A673 (cell line): Measurements from ENCODE around the gene KLB. TPM values are rescaled to one million over a fixed set of nuclear protein-coding genes. Genes with fewer than 3 reads are reported as not detected.
"Not testable (repeated sequence)": the region's sequence is repeated elsewhere in the genome, so short reads cannot be mapped to it uniquely, and the experiment has no call there.

ENCODE experiments used
- BruUV-seq: library from RNA; stranded (reverse); fragments of 400-500 nt; replicated peaks from 2 replicates; lab custom pipeline; 2021; lab: Mats Ljungman, UMichigan
- CTCF ChIA-PET: fragments of 300-600 bp; sonication (Branson Sonifier 250); formaldehyde crosslinking; loops from one replicate; lab custom pipeline; 2022; ENCODE audit warnings: antibody characterized with exemption; lab: Charles Lee
- POLR2A ChIA-PET: fragments of 300-600 bp; sonication (Branson Sonifier 250); formaldehyde crosslinking; loops from one replicate; lab custom pipeline; 2022; ENCODE audit warnings: antibody characterized with exemption; ENCODE audit not compliant: low non-redundant PET; lab: Charles Lee
- DNase-seq: peaks from one replicate; pipeline ENCODE4 v3.0.0-alpha.2; 2015; ENCODE audit warnings: low spot score
- H3K27ac ChIP-seq: fragments of 200-600 bp; sonication (generic); 2 replicates; pipeline ENCODE4 v1.5.1; 2016; ENCODE audit warnings: mixed run types, low read depth, mild to moderate bottlenecking, mixed read lengths, antibody characterized with exemption, low read length; ENCODE audit not compliant: poor library complexity, severe bottlenecking
- H3K27me3 ChIP-seq: fragments of 200-600 bp; sonication (generic); replicated peaks from 2 replicates; pipeline ENCODE4 v1.6.1; 2017; ENCODE audit warnings: mixed run types, low read depth, mild to moderate bottlenecking, mixed read lengths, antibody characterized with exemption, low read length; ENCODE audit not compliant: insufficient read depth, poor library complexity
- H3K36me3 ChIP-seq: fragments of 200-600 bp; sonication (generic); 2 replicates; pipeline ENCODE4 v1.6.1; 2016; ENCODE audit warnings: mixed run types, mild to moderate bottlenecking, mixed read lengths, antibody characterized with exemption, low read length; ENCODE audit not compliant: insufficient read depth, poor library complexity, severe bottlenecking
- H3K4me1 ChIP-seq: fragments of 200-600 bp; sonication (generic); 2 replicates; pipeline ENCODE4 v1.6.1; 2017; ENCODE audit warnings: mixed run types, mild to moderate bottlenecking, mixed read lengths, antibody characterized with exemption, low read length; ENCODE audit not compliant: insufficient read depth, poor library complexity, severe bottlenecking
- H3K4me3 ChIP-seq: fragments of 200-600 bp; sonication (generic); 2 replicates; pipeline ENCODE4 v1.5.1; 2016; ENCODE audit warnings: low read depth, mixed run types, mild to moderate bottlenecking, mixed read lengths, low read length; ENCODE audit not compliant: poor library complexity, severe bottlenecking
- H3K9me3 ChIP-seq: fragments of 200-600 bp; sonication (generic); 2 replicates; pipeline ENCODE4 v1.6.1; 2016; ENCODE audit warnings: mixed run types, low read depth, mild to moderate bottlenecking, mixed read lengths, antibody characterized with exemption, low read length; ENCODE audit not compliant: poor library complexity, severe bottlenecking
- CTCF ChIP-seq: fragments of 300-800, 200-600 bp; sonication (generic); conservative IDR thresholded peaks from 2 replicates; pipeline ENCODE4 v1.5.1; 2017; ENCODE audit warnings: low read depth, mild to moderate bottlenecking, antibody characterized with exemption, low read length, moderate library complexity, mixed read lengths
- EZH2 ChIP-seq: fragments of 200-600 bp; sonication (generic); IDR thresholded peaks from 2 replicates; pipeline ENCODE4 v1.6.1; 2017; ENCODE audit warnings: borderline replicate concordance, low read depth, mild to moderate bottlenecking, mixed read lengths, antibody characterized with exemption, low read length; ENCODE audit not compliant: poor library complexity, severe bottlenecking
- intact Hi-C: fragments of 100-400 bp; cut with micrococcal nuclease; formaldehyde crosslinking; loops from one replicate; pipeline ENCODE4 v1.10.0; 2022; ENCODE audit not compliant: unreplicated experiment
- total RNA-seq: library from RNA; stranded (reverse); gene quantifications from 2 replicates; pipeline ENCODE4 v1.2.3, GENCODE V29; 2021

The KLB gene
- total RNA-seq, 1 experiment from 2014 or later: not detected

- TF ChIP-seq CTCF: no peak
- TF ChIP-seq EZH2: no peak
- CTCF ChIA-PET: no interaction called here
- BruUV-seq: no TSS peak
- Histone ChIP-seq H3K27me3 (no peaks in the 10 kb centered on the region), H3K9me3 (no peaks in the 10 kb centered on the region), H3K4me3 (no peak overlapping the region), H3K27ac (no peak overlapping the region), H3K36me3 (no peaks in the 10 kb centered on the region), H3K4me1 (no peaks in the 10 kb centered on the region)
- intact Hi-C loops: no loop called here
- POLR2A ChIA-PET: no interaction called here
- DNase-seq: no peak
These were observed 15.5 kb downstream of the KLB start for GRCh38 chr4:39422247-39422646.

GRCh38 chr4:39425297-39425696, 18.6 kb downstream of the KLB start:
- POLR2A ChIA-PET, H3K27me3 ChIP-seq, H3K4me1 ChIP-seq, intact Hi-C loops, H3K9me3 ChIP-seq, H3K36me3 ChIP-seq, BruUV-seq, DNase-seq, H3K27ac ChIP-seq, CTCF ChIA-PET, H3K4me3 ChIP-seq: not testable (repeated sequence)

- TF ChIP-seq EZH2 (no peak), CTCF (no peak)
- intact Hi-C loops: no loop called here
- ChIA-PET POLR2A (no interaction called here), CTCF (no interaction called here)
- BruUV-seq: no TSS peak
- Histone ChIP-seq H3K36me3 (no peaks in the 10 kb centered on the region), H3K4me3 (no peak overlapping the region), H3K9me3 (no peaks in the 10 kb centered on the region), H3K27me3 (no peaks in the 10 kb centered on the region), H3K4me1 (no peaks in the 10 kb centered on the region), H3K27ac (no peak overlapping the region)
- DNase-seq: no peak
These were observed 20.0 kb downstream of the KLB start for GRCh38 chr4:39426728-39427127.

- intact Hi-C loops: no loop called here
- Histone ChIP-seq H3K36me3 (no peaks in the 10 kb centered on the region), H3K4me1 (no peaks in the 10 kb centered on the region), H3K27me3 (no peaks in the 10 kb centered on the region), H3K9me3 (no peaks in the 10 kb centered on the region), H3K27ac (no peak overlapping the region), H3K4me3 (no peak overlapping the region)
- ChIA-PET CTCF (no interaction called here), POLR2A (interaction anchor here (1.2 kb wide), 1 partner anchor 39 kb away, joined by 3 read pairs; no protein-coding TSS in a partner anchor)
- TF ChIP-seq EZH2: no peak
- TF ChIP-seq CTCF: no peak
- BruUV-seq: no TSS peak
- DNase-seq: no peak
These were observed 20.9 kb downstream of the KLB start for GRCh38 chr4:39427520-39428114.
